A549 (cell line): ENCODE results near the gene ADGRG1.

Experiments used
- ATOH8 ChIP-seq: fragments of 250-450 bp; sonication (Bioruptor Pico); IDR thresholded peaks from 2 replicates; pipeline ENCODE4 v1.5.0; 2020; ENCODE audit warnings: low read depth, mild to moderate bottlenecking, moderate library complexity
- CBX2 ChIP-seq: fragments of 200-600 bp; sonication (generic); IDR thresholded peaks from 2 replicates; pipeline ENCODE4 v1.6.1; 2016; ENCODE audit warnings: low read depth, mild to moderate bottlenecking, borderline replicate concordance
- CEBPB ChIP-seq, 2 experiments: fragments of >200 bp in 1 of 2; sonication (Bioruptor Twin) in 1 of 2; formaldehyde crosslinking in 1 of 2; IDR thresholded peaks; 2 replicates each; pipeline ENCODE4 v1.6.1; 2012 to 2016
- EHF ChIP-seq: fragments of 250-450 bp; sonication (Bioruptor Pico); IDR thresholded peaks from 2 replicates; pipeline ENCODE4 v1.5.0; 2020; ENCODE audit warnings: mild to moderate bottlenecking
- ELK1 ChIP-seq: fragments of 150-350 bp; IDR thresholded peaks from 2 replicates; pipeline ENCODE4 v1.6.1; 2014; ENCODE audit warnings: low read depth, mild to moderate bottlenecking, low read length
- ESRRA ChIP-seq: fragments of 150-350 bp; IDR thresholded peaks from 2 replicates; pipeline ENCODE4 v1.6.1; 2014; ENCODE audit warnings: mild to moderate bottlenecking, low read length, borderline replicate concordance
- HMGXB4 ChIP-seq: fragments of 250-450 bp; sonication (Bioruptor Pico); IDR thresholded peaks from 2 replicates; pipeline ENCODE4 v1.5.0; 2021; ENCODE audit warnings: mild to moderate bottlenecking, moderate library complexity, borderline replicate concordance
- MAFK ChIP-seq: fragments of 450-650 bp; IDR thresholded peaks from 2 replicates; pipeline ENCODE4 v1.6.1; 2014; ENCODE audit not compliant: partially characterized antibody
- MAX ChIP-seq: IDR thresholded peaks from 2 replicates; pipeline ENCODE4 v1.6.1; 2012
- TF ChIP-seq, protein P1 (sequence below): fragments of 450-650 bp; IDR thresholded peaks from 2 replicates; pipeline ENCODE4 v1.6.1; 2014; ENCODE audit warnings: antibody characterized with exemption
- TF ChIP-seq, protein P2 (sequence below): fragments of >200 bp; sonication (Bioruptor Twin); formaldehyde crosslinking; IDR thresholded peaks from 3 replicates; pipeline ENCODE4 v1.5.1; 2016
- TF ChIP-seq, protein P3 (sequence below): fragments of 200-600 bp; sonication (generic); IDR thresholded peaks from 2 replicates; pipeline ENCODE4 v1.6.1; 2016; ENCODE audit warnings: antibody characterized with exemption, mild to moderate bottlenecking, moderate library complexity

DNA sequence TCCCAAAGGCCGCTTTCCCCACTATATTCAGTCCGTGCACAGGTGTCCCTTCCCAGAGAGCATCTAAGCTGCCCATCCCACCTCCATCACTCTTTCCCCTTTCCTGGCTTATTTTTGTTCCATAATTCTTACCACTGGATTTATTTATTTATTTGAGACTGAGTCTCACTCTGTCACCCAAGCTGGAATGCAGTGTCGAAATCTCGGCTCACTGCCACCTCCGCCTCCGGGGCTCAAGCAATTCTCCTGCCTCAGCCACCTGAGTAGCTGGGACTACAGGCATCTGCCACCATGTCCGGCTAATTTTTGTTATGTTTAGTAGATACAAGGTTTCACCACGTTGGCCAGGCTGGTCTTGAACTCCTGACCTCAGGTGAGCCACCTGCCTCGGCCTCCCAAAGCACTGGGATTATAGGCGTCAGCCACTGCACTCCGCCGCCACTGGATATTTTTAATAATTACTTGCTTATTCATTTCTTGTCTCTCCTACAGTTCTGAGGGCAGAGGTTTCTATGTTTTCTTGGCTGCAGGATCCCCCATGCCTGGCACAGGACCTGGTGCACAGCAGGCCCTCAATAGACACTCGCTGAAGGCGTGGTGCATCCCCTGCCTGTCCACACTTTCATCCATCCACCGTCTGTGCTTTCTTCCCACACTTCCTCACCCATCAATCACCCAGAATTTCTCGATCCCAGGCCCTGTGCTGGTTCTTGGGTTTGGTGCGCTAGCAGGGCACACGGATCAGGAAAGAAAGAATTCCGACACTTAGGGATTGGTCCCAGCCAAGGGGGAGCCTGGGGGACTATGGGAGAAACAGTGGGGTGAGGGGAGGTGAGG is 9.9 kb upstream of the ADGRG1 start:
- TF ChIP-seq ATOH8 (CRISPR knock-in tag) (no peak), MAX (no peak), CBX2 (no peak), HMGXB4 (CRISPR knock-in tag) (no peak), CEBPB (IDR thresholded peaks at IDR 0.05) (peak; percentile 41 to 64; a peak in 3 of 4 replicates), MAFK (no peak), ELK1 (no peak), ESRRA (no peak), EHF (CRISPR knock-in tag) (no peak)
- TF ChIP-seq, protein P1, sequence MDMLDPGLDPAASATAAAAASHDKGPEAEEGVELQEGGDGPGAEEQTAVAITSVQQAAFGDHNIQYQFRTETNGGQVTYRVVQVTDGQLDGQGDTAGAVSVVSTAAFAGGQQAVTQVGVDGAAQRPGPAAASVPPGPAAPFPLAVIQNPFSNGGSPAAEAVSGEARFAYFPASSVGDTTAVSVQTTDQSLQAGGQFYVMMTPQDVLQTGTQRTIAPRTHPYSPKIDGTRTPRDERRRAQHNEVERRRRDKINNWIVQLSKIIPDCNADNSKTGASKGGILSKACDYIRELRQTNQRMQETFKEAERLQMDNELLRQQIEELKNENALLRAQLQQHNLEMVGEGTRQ: no peak
- TF ChIP-seq, protein P2, sequence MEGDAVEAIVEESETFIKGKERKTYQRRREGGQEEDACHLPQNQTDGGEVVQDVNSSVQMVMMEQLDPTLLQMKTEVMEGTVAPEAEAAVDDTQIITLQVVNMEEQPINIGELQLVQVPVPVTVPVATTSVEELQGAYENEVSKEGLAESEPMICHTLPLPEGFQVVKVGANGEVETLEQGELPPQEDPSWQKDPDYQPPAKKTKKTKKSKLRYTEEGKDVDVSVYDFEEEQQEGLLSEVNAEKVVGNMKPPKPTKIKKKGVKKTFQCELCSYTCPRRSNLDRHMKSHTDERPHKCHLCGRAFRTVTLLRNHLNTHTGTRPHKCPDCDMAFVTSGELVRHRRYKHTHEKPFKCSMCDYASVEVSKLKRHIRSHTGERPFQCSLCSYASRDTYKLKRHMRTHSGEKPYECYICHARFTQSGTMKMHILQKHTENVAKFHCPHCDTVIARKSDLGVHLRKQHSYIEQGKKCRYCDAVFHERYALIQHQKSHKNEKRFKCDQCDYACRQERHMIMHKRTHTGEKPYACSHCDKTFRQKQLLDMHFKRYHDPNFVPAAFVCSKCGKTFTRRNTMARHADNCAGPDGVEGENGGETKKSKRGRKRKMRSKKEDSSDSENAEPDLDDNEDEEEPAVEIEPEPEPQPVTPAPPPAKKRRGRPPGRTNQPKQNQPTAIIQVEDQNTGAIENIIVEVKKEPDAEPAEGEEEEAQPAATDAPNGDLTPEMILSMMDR: no peak
- TF ChIP-seq, protein P3, sequence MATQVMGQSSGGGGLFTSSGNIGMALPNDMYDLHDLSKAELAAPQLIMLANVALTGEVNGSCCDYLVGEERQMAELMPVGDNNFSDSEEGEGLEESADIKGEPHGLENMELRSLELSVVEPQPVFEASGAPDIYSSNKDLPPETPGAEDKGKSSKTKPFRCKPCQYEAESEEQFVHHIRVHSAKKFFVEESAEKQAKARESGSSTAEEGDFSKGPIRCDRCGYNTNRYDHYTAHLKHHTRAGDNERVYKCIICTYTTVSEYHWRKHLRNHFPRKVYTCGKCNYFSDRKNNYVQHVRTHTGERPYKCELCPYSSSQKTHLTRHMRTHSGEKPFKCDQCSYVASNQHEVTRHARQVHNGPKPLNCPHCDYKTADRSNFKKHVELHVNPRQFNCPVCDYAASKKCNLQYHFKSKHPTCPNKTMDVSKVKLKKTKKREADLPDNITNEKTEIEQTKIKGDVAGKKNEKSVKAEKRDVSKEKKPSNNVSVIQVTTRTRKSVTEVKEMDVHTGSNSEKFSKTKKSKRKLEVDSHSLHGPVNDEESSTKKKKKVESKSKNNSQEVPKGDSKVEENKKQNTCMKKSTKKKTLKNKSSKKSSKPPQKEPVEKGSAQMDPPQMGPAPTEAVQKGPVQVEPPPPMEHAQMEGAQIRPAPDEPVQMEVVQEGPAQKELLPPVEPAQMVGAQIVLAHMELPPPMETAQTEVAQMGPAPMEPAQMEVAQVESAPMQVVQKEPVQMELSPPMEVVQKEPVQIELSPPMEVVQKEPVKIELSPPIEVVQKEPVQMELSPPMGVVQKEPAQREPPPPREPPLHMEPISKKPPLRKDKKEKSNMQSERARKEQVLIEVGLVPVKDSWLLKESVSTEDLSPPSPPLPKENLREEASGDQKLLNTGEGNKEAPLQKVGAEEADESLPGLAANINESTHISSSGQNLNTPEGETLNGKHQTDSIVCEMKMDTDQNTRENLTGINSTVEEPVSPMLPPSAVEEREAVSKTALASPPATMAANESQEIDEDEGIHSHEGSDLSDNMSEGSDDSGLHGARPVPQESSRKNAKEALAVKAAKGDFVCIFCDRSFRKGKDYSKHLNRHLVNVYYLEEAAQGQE: no peak
